ENCODE measurements around the gene SMCO1. TPM values are rescaled to one million over a fixed set of nuclear protein-coding genes. Genes with fewer than 3 reads are reported as not detected.
"Not testable (repeated sequence)": the region's sequence is repeated elsewhere in the genome, so short reads cannot be mapped to it uniquely, and the experiment has no call there.

The SMCO1 gene
- polyA plus RNA-seq, 1 of the 3 experiments (the other 2 are of a cell fraction), result not detected

DNA sequence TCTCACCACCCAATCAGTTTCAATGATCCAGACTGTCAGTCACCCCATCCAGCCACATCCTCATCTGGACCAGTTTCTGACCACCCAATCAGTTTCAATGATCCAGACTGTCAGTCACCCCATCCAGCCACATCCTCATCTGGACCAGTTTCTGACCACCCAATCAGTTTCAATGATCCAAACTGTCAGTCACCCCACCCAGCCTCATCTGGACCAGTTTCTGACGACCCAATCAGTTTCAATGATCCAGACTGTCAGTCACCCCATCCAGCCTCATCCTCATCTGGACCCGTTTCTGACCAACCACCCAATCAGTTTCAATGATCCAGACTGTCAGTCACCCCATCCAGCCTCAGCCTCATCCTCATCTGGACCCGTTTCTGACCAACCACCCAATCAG, 45.0 kb downstream of the SMCO1 start:
- POLR2A ChIA-PET; H3K27ac ChIP-seq (ENCODE audit: low read depth in 2 of 2, low read length in 1 of 2); H3K9me3 ChIP-seq; H3K9ac ChIP-seq; H2AFZ ChIP-seq (ENCODE audit: low read depth); H3K4me3 ChIP-seq (ENCODE audit: low read depth in 2 of 2, low read length in 1 of 2); H4K20me1 ChIP-seq (ENCODE audit: insufficient read depth); H3K4me2 ChIP-seq; H3K27me3 ChIP-seq (ENCODE audit: insufficient read depth); DNase-seq; H3K9me2 ChIP-seq; CTCF ChIA-PET: not testable (repeated sequence)
- Histone ChIP-seq H3F3A (replicated peaks; ENCODE audit: insufficient read depth) (peaks cover 18% of the 10 kb centered on the region), H3K79me2 (ENCODE audit: insufficient read depth) (peaks cover 35% of the 10 kb centered on the region), H3K4me1 (ENCODE audit: control insufficient read depth in 1 of 2, insufficient read depth in 2 of 2, low read depth in 1 of 2, low read length in 1 of 2) (peaks cover 0 to 12% of the 10 kb centered on the region in 2 experiments; a peak in 1 of 4 replicates), H3K36me3 (replicated peaks in 1 of 2; ENCODE audit: control insufficient read depth in 1 of 2, insufficient read depth in 2 of 2, low read length in 1 of 2) (peaks cover 27 to 32% of the 10 kb centered on the region in 2 experiments)
- WGBS (ENCODE audit: low lambda C conversion rate), result 98% methylated on average over 3 of the region's 3 CpGs

DNA sequence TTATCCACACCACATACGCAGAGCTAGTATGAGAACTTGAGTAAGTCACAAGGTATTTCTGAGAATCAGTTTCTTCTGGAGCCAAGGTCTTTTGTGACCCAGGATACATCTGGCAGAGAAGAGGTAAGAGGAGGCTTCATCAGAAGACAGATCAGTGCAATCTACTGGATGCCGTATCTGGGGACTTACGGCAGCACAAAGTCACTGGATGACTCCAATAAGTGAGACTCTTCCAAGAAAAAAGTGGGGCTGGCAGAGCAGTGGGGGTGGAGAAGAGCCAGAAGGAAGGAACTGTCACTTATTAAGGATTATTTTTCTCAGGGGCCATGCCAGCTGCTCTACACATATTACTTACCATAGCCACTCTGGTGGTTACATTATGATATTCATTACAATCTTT, 51.3 kb downstream of the SMCO1 start:
- Histone ChIP-seq H3K4me3 (ENCODE audit: low read depth in 2 of 2, low read length in 1 of 2) (no peak overlapping the region), H4K20me1 (ENCODE audit: insufficient read depth) (no peaks in the 10 kb centered on the region), H3K9me3 (no peaks in the 10 kb centered on the region), H3K4me1 (ENCODE audit: control insufficient read depth in 1 of 2, insufficient read depth in 2 of 2, low read depth in 1 of 2, low read length in 1 of 2) (no peaks in the 10 kb centered on the region), H3K36me3 (replicated peaks in 1 of 2; ENCODE audit: control insufficient read depth in 1 of 2, insufficient read depth in 2 of 2, low read length in 1 of 2) (no peaks in the 10 kb centered on the region), H3K79me2 (ENCODE audit: insufficient read depth) (peaks cover 17% of the 10 kb centered on the region), H2AFZ (ENCODE audit: low read depth) (no peak overlapping the region), H3K4me2 (no peak overlapping the region), H3K9me2 (no peaks in the 10 kb centered on the region), H3F3A (replicated peaks; ENCODE audit: insufficient read depth) (no peaks in the 10 kb centered on the region), H3K27me3 (ENCODE audit: insufficient read depth) (no peaks in the 10 kb centered on the region), H3K27ac (ENCODE audit: low read depth in 2 of 2, low read length in 1 of 2) (no peak overlapping the region), H3K9ac (no peak overlapping the region)
- POLR2A ChIA-PET, result interaction anchor here (0.7 kb wide), 1 partner anchor 181 kb away, joined by 5 read pairs; no protein-coding TSS in a partner anchor
- CTCF ChIA-PET, result no interaction called here
- no peak for DNase-seq
- TF ChIP-seq ELF1 (IDR thresholded peaks at IDR 0.05), result no peak
- TF ChIP-seq, protein P1, sequence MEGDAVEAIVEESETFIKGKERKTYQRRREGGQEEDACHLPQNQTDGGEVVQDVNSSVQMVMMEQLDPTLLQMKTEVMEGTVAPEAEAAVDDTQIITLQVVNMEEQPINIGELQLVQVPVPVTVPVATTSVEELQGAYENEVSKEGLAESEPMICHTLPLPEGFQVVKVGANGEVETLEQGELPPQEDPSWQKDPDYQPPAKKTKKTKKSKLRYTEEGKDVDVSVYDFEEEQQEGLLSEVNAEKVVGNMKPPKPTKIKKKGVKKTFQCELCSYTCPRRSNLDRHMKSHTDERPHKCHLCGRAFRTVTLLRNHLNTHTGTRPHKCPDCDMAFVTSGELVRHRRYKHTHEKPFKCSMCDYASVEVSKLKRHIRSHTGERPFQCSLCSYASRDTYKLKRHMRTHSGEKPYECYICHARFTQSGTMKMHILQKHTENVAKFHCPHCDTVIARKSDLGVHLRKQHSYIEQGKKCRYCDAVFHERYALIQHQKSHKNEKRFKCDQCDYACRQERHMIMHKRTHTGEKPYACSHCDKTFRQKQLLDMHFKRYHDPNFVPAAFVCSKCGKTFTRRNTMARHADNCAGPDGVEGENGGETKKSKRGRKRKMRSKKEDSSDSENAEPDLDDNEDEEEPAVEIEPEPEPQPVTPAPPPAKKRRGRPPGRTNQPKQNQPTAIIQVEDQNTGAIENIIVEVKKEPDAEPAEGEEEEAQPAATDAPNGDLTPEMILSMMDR (IDR thresholded peaks at IDR 0.05), result no peak
- TF ChIP-seq, protein P2, sequence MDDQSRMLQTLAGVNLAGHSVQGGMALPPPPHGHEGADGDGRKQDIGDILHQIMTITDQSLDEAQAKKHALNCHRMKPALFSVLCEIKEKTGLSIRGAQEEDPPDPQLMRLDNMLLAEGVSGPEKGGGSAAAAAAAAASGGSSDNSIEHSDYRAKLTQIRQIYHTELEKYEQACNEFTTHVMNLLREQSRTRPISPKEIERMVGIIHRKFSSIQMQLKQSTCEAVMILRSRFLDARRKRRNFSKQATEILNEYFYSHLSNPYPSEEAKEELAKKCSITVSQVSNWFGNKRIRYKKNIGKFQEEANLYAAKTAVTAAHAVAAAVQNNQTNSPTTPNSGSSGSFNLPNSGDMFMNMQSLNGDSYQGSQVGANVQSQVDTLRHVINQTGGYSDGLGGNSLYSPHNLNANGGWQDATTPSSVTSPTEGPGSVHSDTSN (IDR thresholded peaks at IDR 0.05), result no peak
- no peak for TF ChIP-seq EZH2phosphoT487 (IDR thresholded peaks at IDR 0.05; ENCODE audit: borderline replicate concordance, low read depth)
- no peak for TF ChIP-seq MEF2A (IDR thresholded peaks at IDR 0.05; ENCODE audit: borderline replicate concordance, low read depth)
- no peak for TF ChIP-seq CHD2 (IDR thresholded peaks at IDR 0.05; ENCODE audit: low read length, partially characterized antibody)
- TF ChIP-seq, protein P3, sequence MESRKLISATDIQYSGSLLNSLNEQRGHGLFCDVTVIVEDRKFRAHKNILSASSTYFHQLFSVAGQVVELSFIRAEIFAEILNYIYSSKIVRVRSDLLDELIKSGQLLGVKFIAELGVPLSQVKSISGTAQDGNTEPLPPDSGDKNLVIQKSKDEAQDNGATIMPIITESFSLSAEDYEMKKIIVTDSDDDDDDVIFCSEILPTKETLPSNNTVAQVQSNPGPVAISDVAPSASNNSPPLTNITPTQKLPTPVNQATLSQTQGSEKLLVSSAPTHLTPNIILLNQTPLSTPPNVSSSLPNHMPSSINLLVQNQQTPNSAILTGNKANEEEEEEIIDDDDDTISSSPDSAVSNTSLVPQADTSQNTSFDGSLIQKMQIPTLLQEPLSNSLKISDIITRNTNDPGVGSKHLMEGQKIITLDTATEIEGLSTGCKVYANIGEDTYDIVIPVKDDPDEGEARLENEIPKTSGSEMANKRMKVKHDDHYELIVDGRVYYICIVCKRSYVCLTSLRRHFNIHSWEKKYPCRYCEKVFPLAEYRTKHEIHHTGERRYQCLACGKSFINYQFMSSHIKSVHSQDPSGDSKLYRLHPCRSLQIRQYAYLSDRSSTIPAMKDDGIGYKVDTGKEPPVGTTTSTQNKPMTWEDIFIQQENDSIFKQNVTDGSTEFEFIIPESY (IDR thresholded peaks at IDR 0.05; ENCODE audit: borderline replicate concordance, low read depth), result no peak
- no peak for TF ChIP-seq RXRA (IDR thresholded peaks at IDR 0.05; ENCODE audit: borderline replicate concordance, low read depth)
- TF ChIP-seq NRF1 (IDR thresholded peaks at IDR 0.05; ENCODE audit: low read depth, low read length), result no peak
- TF ChIP-seq RFX5 (IDR thresholded peaks at IDR 0.05; ENCODE audit: low read length), result no peak
- TF ChIP-seq FOSL2 (IDR thresholded peaks at IDR 0.05; ENCODE audit: borderline replicate concordance, low read depth), result no peak
- TF ChIP-seq FOXM1 (IDR thresholded peaks at IDR 0.05; ENCODE audit: low read depth), result no peak
- TF ChIP-seq, protein P4, sequence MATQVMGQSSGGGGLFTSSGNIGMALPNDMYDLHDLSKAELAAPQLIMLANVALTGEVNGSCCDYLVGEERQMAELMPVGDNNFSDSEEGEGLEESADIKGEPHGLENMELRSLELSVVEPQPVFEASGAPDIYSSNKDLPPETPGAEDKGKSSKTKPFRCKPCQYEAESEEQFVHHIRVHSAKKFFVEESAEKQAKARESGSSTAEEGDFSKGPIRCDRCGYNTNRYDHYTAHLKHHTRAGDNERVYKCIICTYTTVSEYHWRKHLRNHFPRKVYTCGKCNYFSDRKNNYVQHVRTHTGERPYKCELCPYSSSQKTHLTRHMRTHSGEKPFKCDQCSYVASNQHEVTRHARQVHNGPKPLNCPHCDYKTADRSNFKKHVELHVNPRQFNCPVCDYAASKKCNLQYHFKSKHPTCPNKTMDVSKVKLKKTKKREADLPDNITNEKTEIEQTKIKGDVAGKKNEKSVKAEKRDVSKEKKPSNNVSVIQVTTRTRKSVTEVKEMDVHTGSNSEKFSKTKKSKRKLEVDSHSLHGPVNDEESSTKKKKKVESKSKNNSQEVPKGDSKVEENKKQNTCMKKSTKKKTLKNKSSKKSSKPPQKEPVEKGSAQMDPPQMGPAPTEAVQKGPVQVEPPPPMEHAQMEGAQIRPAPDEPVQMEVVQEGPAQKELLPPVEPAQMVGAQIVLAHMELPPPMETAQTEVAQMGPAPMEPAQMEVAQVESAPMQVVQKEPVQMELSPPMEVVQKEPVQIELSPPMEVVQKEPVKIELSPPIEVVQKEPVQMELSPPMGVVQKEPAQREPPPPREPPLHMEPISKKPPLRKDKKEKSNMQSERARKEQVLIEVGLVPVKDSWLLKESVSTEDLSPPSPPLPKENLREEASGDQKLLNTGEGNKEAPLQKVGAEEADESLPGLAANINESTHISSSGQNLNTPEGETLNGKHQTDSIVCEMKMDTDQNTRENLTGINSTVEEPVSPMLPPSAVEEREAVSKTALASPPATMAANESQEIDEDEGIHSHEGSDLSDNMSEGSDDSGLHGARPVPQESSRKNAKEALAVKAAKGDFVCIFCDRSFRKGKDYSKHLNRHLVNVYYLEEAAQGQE (IDR thresholded peaks at IDR 0.05; ENCODE audit: low read depth, low read length), result no peak
- TF ChIP-seq POLR2AphosphoS5 (IDR thresholded peaks at IDR 0.05; ENCODE audit: low read depth, low read length), result no peak
- TF ChIP-seq NFIC (IDR thresholded peaks at IDR 0.05; ENCODE audit: borderline replicate concordance), result no peak
- TF ChIP-seq, protein P5, sequence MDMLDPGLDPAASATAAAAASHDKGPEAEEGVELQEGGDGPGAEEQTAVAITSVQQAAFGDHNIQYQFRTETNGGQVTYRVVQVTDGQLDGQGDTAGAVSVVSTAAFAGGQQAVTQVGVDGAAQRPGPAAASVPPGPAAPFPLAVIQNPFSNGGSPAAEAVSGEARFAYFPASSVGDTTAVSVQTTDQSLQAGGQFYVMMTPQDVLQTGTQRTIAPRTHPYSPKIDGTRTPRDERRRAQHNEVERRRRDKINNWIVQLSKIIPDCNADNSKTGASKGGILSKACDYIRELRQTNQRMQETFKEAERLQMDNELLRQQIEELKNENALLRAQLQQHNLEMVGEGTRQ (IDR thresholded peaks at IDR 0.05; ENCODE audit: borderline replicate concordance, low read depth, low read length), result no peak
- no peak for TF ChIP-seq TCF12 (IDR thresholded peaks at IDR 0.05)
- WGBS (ENCODE audit: low lambda C conversion rate), result 100% methylated on average over 3 of the region's 3 CpGs

Data from SK-N-SH (cell line).